ENCODE measurements around the gene RBP5. TPM values are rescaled to one million over a fixed set of nuclear protein-coding genes. Genes with fewer than 3 reads are reported as not detected.
A peak's percentile ranks its signal among the peaks of the same experiment; 100 is the strongest.

RBP5 gene
- total RNA-seq, 1 experiment from 2014 or later: not detected

DNA sequence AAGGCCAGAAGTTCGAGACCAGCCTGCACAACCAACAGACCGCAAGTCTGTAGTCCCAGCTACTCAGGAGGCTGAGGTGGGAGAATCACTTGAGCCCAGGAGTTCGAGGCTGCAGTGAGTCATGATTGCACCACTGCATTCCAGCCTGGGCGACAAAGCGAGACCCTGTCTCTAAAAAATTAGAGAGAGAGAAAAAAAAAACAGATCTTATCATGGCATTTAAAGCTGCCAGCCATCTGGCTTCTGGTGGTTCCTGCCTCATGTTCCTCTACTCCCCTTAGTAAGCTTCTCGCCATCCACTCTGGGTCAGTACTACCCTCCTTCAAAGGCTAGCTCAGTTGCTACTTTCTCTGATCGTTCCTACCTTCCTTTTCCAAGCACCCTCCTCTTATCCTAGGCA lies 17.5 kb upstream of the RBP5 start:
- TF ChIP-seq EZH2 (IDR thresholded peaks at IDR 0.05; ENCODE audit: borderline replicate concordance, low read depth, low read length, poor library complexity, severe bottlenecking): no peak
- TF ChIP-seq, protein P1, sequence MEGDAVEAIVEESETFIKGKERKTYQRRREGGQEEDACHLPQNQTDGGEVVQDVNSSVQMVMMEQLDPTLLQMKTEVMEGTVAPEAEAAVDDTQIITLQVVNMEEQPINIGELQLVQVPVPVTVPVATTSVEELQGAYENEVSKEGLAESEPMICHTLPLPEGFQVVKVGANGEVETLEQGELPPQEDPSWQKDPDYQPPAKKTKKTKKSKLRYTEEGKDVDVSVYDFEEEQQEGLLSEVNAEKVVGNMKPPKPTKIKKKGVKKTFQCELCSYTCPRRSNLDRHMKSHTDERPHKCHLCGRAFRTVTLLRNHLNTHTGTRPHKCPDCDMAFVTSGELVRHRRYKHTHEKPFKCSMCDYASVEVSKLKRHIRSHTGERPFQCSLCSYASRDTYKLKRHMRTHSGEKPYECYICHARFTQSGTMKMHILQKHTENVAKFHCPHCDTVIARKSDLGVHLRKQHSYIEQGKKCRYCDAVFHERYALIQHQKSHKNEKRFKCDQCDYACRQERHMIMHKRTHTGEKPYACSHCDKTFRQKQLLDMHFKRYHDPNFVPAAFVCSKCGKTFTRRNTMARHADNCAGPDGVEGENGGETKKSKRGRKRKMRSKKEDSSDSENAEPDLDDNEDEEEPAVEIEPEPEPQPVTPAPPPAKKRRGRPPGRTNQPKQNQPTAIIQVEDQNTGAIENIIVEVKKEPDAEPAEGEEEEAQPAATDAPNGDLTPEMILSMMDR (conservative IDR thresholded peaks at IDR 0.05; ENCODE audit: low read depth, low read length): no peak
- DNase-seq (ENCODE audit: low spot score): no peak
- Histone ChIP-seq H3K27ac (ENCODE audit: low read depth, low read length, poor library complexity, severe bottlenecking) (no peak overlapping the region), H3K4me1 (ENCODE audit: insufficient read depth, low read length, poor library complexity, severe bottlenecking) (no peaks in the 10 kb centered on the region), H3K36me3 (ENCODE audit: insufficient read depth, low read length, poor library complexity, severe bottlenecking) (no peaks in the 10 kb centered on the region), H3K4me3 (ENCODE audit: low read depth, low read length, poor library complexity, severe bottlenecking) (no peak overlapping the region), H3K9me3 (ENCODE audit: low read depth, low read length, poor library complexity, severe bottlenecking) (no peaks in the 10 kb centered on the region), H3K27me3 (replicated peaks; ENCODE audit: insufficient read depth, low read depth, low read length, poor library complexity) (no peaks in the 10 kb centered on the region)
- no TSS peak for BruUV-seq (replicated peaks)
- POLR2A ChIA-PET (ENCODE audit: low non-redundant PET): no interaction called here
- intact Hi-C loops (cut with micrococcal nuclease; ENCODE audit: unreplicated experiment): no loop called here
- CTCF ChIA-PET: no interaction called here

DNA sequence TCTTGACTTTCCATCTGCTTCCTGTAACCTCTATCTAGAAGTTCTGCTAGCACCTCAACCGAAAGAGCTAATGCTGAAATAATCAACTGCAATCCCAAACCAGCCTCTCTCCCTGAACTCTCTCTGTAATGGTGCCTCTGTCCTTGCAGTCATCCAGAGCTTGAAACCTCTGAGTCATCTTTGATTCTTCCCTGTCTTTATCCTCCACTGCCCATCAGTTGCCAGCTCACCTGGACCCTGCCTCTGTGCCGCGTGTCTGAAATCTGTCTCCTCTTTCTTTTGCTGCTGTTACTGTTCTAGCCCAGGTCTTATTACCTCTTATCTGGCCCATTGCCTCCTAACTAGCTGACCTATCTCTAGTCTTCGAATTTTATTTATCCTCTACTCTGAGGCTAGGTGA lies 17.0 kb upstream of the RBP5 start:
- H3K36me3 ChIP-seq (ENCODE audit: insufficient read depth, low read length, poor library complexity, severe bottlenecking): no peaks in the 10 kb centered on the region
- no peaks in the 10 kb centered on the region for H3K27me3 ChIP-seq (replicated peaks; ENCODE audit: insufficient read depth, low read depth, low read length, poor library complexity)
- BruUV-seq (replicated peaks): no TSS peak
- H3K9me3 ChIP-seq (ENCODE audit: low read depth, low read length, poor library complexity, severe bottlenecking): no peaks in the 10 kb centered on the region
- H3K4me1 ChIP-seq (ENCODE audit: insufficient read depth, low read length, poor library complexity, severe bottlenecking): no peaks in the 10 kb centered on the region
- no peak for DNase-seq (ENCODE audit: low spot score)
- intact Hi-C loops (cut with micrococcal nuclease; ENCODE audit: unreplicated experiment): no loop called here
- POLR2A ChIA-PET (ENCODE audit: low non-redundant PET): no interaction called here
- CTCF ChIA-PET: interaction anchor here (0.7 kb wide), 1 partner anchor 108 kb away, joined by 5 read pairs; no protein-coding TSS in a partner anchor
- TF ChIP-seq, protein P1 (conservative IDR thresholded peaks at IDR 0.05; ENCODE audit: low read depth, low read length): no peak
- H3K4me3 ChIP-seq (ENCODE audit: low read depth, low read length, poor library complexity, severe bottlenecking): no peak overlapping the region
- H3K27ac ChIP-seq (ENCODE audit: low read depth, low read length, poor library complexity, severe bottlenecking): no peak overlapping the region

DNA sequence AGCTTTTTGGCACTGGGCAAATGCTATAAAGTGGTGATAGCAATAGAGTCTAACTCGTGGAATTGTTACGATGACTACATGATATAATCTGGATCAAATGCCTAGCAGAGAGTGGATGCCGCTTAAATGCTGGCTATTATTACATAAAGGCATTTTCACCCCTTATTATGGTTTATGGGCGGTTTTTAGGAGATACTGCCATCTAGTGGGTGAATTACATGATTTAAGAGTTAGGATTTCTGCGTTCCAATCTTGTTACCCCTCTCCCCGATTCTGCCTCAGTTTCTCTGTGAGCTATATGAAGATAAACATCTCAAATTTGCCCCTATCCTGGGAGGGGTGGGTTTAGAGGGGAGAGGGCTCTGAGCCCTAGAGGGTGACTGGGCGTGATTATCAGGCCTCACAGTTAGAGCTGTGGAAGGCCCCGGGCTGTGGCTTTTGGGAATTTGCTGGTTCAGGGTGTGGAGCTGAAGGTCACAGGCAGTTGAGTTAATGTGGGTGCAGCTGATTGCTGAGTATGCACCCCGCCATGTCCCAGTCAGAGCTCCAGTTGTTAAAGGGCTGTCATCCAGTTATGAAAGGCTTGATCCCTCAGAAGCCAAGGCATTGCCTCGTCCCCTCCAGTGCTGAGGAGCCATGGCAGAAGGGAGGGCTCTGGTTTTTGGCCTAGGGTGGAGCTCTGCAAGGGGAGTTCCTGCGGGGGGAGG lies 15.9 kb upstream of the RBP5 start:
- POLR2A ChIA-PET (ENCODE audit: low non-redundant PET): interaction anchor here (0.7 kb wide), 1 partner anchor 135 kb away, joined by 15 read pairs; no protein-coding TSS in a partner anchor
- Histone ChIP-seq H3K4me1 (ENCODE audit: insufficient read depth, low read length, poor library complexity, severe bottlenecking) (no peaks in the 10 kb centered on the region), H3K4me3 (ENCODE audit: low read depth, low read length, poor library complexity, severe bottlenecking) (no peak overlapping the region), H3K9me3 (ENCODE audit: low read depth, low read length, poor library complexity, severe bottlenecking) (no peaks in the 10 kb centered on the region), H3K36me3 (ENCODE audit: insufficient read depth, low read length, poor library complexity, severe bottlenecking) (no peaks in the 10 kb centered on the region), H3K27me3 (replicated peaks; ENCODE audit: insufficient read depth, low read depth, low read length, poor library complexity) (no peaks in the 10 kb centered on the region), H3K27ac (ENCODE audit: low read depth, low read length, poor library complexity, severe bottlenecking) (no peak overlapping the region)
- TF ChIP-seq, protein P1 (conservative IDR thresholded peaks at IDR 0.05; ENCODE audit: low read depth, low read length): peak; percentile 73
- TF ChIP-seq EZH2 (IDR thresholded peaks at IDR 0.05; ENCODE audit: borderline replicate concordance, low read depth, low read length, poor library complexity, severe bottlenecking): no peak
- peak; percentile 59 for DNase-seq (ENCODE audit: low spot score)
- no TSS peak for BruUV-seq (replicated peaks)
- intact Hi-C loops (cut with micrococcal nuclease; ENCODE audit: unreplicated experiment): no loop called here
- CTCF ChIA-PET: no interaction called here

All from A673 (cell line).